HG03159 (cell line): ENCODE data around the gene CDC25C.
"Not testable (repeated sequence)": the region's sequence is repeated elsewhere in the genome, so short reads cannot be mapped to it uniquely, and the experiment has no call there.

Experiments used
- ATAC-seq: cut with Tn5 transposase; IDR thresholded peaks from one replicate; pipeline ENCODE4 v1.9.1; 2021; ENCODE audit warnings: mild to moderate bottlenecking, moderate library complexity; ENCODE audit not compliant: unreplicated experiment

CDC25C gene

DNA sequence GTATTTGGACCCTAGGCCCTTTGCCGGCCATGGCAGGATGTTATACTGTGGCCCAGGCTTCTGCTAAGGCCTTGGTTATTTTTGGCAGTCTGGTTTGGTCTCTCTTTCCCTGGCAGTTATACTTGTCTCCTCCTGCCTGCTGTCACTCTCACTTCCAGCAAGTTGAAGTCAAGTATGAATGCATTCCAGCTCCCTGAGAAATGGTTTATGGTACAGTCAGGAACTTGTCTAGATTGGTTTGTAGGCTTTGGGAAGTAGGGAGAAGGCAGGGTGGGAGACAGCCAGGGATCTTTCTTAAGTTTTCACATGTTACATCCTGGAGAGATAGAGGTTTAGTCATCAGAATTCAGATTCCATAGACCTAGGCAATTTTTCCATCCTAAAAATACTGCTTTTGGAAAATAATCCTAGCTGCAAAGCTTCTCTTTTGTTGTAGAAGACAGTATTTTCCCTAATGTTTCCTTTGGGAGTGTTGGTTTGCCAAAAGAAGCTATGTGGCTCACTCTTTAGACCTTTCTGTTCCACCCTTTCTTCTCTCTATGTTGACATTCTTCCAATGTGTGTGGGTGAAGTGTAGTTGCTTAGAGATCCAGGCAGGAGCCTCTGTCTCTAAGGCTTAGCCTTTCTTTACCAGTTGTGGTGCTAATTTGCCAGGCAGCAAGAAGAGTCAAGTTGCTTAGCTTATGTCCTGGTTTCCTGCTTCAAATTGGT is 18.4 kb upstream of the CDC25C start:
- ATAC-seq: no peak

DNA sequence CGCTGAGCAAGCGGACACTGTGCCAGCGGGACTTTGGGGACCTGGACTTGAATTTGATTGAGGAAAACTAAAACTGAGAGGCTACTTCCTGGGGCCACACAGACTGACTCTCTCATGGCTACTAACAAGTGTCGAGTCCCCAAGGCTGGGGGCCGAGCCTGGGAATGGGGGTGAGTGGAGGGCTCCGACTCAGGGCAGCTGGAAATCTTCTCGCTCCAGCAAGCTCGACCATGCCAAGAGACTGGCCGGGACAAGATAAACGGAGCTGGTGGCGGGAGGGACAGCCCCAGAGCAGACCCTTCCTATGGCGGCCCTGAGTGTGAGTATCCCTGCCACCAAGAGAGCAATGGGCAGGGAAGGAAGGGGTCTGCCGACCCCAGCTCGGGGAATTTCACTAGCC is 15.3 kb upstream of the CDC25C start:
- ATAC-seq: no peak

DNA sequence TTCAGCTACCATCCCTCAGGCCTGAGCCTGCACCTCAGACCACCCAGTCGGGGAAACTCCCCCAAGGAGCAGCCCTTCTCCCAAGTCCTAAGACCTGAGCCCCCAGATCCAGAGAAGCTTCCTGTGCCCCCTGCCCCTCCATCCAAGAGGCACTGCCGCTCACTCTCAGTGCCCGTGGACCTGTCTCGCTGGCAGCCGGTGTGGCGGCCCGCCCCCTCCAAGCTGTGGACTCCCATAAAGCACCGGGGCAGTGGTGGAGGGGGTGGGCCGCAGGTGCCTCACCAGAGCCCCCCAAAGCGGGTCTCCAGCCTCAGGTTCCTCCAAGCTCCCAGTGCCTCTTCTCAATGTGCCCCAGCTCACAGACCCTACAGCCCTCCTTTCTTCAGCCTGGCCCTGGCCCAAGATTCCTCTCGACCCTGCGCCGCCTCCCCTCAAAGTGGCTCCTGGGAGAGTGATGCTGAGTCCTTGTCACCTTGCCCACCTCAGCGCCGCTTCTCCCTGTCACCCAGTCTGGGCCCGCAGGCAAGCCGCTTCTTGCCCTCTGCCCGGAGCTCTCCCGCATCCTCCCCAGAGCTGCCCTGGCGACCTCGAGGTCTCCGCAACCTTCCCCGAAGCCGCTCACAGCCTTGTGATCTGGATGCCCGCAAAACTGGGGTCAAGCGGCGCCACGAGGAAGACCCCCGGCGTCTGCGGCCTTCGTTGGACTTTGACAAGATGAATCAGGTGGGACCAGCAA is 13.5 kb upstream of the CDC25C start:
- no peak for ATAC-seq

DNA sequence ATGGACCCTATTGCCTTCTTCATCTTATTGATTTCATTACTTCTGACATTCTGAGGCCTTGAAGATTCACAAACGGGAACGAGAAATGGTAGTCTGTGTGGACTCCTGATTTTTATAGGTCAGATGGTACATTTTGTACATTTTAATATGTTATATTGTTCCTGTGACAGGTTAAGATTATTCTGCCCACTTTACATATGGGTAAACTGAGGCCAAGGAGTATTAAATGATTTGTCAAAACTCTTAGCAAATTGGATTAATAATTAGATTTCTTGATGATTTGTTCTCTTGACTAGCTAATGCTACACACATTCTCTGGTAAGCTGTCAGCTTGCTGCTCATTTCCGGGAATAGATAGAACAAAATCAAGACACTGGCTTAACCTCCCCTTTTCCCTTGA is 8.4 kb upstream of the CDC25C start:
- ATAC-seq: no peak

DNA sequence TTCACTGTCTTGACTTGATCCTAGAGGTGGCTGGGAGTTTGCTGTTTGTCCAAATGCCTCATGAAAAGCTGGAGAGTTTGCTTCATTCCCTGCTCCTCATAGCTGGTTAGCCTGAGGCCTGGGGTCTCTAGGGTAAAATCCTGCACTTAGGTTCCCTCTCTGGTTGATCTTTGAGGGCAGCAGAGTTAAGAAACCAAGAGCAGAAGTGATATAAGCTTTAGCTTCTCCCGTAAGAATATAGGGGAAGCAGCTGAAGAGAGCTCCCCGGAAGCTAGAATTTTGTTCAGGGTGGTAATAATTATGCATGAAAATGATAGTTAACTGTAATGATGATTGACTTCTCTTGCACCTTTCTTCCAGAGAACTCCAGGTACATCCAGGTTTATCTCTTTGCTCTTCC is 7.9 kb upstream of the CDC25C start:
- no peak for ATAC-seq

DNA sequence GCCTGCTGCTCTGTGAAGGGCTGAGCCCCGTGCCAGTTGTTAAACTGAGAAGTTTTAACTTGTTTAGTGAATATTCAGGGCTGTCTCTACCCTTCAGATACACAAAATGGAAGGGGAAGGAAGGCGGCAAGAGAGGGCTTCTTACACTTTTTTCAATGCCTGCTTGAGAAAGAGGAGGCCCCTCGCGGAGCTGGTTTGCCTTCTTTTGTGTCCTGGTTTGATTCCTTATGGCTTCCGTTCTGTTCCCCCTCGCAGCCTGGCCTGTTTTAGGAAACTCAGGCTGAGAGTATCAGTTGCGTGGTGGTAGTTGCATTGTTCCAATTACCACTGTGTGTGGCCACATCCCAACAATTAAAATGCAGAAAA is 7.5 kb upstream of the CDC25C start:
- no peak for ATAC-seq

DNA sequence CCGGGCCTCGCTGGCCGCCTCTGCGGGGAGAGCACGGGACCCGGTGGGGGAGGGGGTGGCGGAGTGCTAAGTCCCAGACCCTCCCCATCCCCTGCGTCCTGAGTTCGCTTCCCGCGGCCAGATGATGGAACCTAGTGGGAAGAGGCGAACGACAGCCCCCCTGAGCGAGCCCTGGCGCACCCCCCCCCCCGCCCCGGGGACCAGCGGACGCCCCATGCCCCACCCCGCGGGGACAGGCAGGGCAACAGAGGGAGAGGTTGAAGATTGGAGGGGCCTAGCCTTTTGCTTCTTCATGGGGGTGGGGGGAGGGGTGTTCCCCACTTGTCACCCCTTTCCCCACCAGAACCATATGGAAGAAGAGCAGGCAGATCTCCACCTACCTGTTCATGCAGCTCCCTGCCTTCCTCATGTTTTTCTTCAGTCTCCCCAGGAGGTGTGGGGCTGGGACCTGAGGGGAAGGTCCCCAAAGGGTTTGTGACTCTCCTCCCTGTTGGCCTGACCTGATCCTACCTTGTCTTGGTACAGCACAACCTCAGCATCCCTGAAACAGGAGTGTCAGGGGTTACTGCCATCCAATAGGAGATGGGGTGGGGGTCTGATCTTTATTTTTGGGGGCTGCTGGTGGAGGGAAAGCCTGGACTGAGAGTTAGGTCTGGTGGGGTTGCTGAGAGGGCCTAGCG is 6.9 kb upstream of the CDC25C start:
- ATAC-seq: no peak

DNA sequence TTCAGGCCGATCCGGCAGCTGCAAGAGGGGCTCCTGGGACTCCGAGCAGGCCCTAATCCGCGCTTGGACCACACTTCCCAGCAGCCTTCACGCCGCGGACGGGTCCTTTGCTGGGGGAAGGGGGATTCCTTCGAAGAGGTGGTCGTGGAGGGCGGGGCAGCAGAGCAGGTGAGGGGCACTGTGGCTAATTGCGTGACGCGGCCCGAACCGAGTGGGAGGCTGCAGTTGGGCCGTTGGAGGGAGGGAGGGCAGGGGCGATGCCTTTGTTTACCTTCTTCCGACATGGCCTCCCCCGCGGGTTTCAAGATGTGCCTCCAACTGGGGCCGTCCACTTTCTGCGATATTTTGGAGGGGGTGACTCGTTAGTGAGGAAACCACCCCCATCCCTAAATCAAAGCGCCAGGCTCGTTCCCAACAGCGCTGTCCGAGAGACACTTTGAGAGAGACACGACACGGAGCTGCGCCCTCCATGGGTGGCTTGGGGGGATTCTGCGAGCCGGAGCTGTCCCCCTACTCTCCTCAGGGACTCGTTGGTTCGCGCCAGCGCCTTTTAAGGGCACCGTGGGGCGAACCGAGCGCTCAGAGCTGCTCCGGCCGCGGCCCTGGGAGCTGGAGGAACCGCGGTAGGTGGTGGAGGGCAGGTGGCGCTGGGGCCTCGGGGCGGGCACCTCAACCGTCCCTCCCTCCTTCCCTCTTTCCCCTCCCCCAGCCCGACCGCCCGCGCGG is 6.2 kb upstream of the CDC25C start, which contains the start of gene FAM53C:
FAM53C (plus strand) TSS at position 582 of the 726 bp plus-strand sequence. CDS start 3,070 bp downstream, outside the sequence.
- ATAC-seq: peak; percentile 77

DNA sequence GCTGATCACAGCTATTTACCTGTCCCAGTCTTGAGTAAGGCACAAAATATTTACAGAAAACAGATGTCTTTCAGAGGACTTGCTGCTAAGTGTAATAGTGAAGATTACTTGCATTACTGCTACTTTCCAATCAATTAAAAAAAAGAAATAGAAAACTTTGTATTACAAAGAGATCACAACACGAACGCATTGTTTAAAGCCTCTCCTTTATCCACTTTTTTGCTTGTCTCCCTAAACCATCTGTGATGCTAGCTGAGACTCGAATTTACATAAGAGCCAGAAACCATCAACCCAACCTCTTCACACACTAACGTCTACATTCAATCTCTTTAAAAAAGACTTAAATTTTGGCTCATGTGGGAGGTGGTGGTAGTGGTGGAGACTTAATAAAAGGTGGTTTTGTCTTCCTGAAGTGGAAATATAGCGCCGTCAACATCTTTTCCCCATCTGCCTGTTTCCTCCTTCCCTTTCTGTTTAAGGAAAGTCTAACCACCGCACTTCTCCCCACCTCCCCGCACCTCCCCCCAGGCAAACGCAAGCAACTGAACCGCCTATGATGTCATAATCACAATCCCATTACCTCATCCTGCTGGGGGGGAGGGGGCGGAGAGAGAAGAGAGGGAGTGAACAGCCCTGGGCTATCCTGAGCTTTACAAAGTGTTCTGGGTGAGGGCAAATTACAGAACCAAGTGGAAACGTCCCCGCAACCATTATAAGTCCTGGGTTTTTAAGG is 5.5 kb upstream of the CDC25C start:
- ATAC-seq: peak; percentile 21

DNA sequence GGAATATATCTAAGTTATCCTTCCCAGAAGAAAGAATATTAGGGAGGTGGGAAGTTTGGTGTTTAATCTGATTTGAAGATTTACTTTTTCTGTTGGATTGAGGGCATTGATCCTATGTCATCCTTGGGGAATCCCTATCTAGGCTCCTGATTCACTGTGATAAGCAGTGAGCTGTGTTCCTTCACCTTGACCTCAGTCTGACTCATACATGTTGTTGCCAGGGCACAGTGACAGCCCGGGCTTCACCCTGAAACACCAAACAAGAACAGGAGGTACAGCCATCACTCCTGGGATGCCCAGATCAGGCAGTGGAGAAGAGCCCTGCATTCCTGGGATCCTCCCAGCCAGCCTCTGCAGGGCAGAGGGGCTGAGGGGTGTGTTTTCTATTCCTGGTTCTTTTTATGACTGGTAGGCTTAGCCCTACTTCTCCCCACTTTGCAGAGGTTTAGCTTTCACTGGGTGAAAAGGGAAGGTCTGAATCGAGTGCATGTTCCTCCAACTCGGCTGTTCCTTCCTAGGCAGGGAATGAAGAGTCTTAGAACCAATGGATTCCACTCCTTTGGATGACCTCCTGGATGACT is 3.4 kb upstream of the CDC25C start:
- ATAC-seq: no peak

DNA sequence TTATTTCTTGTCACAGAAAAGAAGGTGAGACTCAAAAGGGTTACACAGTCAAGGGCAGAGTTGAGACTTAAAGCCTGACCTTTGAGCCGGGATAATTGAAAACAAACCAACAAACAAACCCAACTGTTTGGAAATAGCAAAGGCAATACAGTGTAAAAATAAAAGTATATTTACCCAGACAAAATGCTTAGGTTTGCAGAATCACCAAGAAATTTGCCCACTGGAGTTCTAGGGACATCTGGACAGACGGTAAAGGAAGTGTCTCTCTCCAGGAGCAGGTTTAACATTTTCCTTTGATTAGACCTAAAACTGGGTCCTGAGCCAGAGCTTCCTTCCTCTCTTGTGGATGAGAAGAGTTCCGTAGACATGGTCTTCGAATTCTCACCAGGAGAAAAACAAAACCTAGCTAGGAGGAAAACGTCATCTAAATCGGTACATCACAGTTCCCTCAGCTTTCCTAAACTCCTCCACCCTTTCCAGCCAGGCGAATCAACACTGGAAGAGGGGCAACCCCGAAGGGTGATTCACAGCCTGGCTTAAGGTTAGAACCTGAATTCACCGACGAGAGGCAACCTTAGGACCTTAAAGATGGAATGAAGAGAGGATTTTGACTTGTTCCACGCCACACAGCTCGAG is 673 bp downstream of the CDC25C start:
- ATAC-seq: no peak

DNA sequence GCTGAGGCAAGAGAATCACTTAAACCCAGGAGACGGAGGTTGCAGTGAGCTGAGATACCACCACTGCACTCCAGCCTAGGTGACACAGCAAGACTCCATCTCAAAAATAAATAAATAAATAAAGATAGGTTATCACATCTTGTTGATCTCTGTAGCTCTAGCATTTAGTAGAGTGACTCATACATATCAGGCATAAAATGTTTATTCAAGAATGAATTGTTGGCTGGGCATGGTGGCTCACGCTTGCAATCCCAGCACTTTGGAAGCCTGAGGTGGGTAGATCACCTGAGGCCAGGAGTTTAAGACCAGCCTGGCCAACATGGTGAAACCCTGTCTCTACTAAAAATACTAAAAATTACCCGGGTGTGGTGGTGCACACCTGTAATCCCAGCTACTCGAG is 13.4 kb downstream of the CDC25C start:
- ATAC-seq: not testable (repeated sequence)

DNA sequence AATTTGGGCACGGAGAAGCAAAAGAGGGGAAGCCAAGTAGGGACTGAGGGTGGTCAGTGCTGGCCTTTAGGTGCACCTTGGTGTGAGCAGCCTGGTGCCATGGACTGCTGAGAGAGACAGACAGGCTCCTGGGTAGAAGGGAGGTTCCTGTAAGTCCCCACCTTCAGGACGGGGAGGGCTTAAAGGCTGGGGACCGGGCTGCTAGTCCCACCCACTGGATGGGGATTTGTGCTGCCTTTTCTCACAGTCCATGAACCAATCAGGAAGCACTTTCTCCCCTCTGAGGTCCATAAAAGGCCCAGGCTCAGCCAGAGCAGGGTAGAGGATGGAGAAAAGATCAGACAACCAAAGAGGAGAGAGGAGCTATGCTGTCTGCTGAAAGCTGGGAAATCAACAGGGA is 15.2 kb downstream of the CDC25C start:
- ATAC-seq: no peak

DNA sequence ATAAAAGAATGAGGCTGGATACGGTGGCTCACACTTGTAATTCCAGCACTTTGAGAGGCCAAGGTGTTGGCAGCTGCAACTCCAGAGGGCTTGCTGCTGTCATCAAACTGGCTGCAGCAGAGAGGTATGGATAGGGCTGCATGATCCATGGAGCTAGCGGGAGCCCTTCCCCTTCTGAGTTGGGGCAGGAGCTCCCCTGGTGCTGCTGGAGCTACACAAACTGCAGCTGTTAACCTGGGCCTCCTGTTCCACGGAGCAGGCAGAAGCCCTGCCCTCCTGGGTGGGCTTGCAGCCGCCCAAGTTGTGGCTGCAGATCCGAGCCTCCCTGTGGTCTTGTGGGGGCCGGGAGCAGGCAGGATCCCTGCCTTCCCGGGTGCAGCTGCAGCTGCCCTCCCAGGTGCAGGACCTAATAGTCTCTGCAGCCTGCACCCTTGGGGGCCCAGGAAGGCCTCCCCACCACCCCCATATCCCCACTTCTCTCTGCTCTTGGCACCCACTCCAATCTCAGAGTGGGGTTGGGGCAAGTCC is 15.8 kb downstream of the CDC25C start:
- no peak for ATAC-seq

DNA sequence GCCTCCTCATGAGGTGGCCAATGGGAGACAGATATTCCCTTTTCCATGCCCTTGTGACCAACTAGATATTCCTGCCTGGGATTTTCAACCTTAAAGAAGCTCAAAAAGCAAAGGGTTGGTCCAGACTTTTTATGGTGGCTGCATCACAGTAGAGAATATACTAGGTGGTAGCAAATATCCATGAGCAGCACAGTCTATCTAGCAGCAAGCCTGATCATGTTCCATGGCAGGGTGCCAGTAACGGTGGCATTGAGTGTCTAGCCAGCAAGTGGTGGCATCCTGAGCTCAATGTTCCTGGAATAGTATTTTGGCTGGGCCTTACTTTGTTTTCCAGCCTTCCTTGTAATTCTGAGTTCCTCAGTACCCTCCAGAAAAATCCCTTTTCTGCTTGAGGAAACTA is 25.8 kb downstream of the CDC25C start:
- ATAC-seq: no peak

DNA sequence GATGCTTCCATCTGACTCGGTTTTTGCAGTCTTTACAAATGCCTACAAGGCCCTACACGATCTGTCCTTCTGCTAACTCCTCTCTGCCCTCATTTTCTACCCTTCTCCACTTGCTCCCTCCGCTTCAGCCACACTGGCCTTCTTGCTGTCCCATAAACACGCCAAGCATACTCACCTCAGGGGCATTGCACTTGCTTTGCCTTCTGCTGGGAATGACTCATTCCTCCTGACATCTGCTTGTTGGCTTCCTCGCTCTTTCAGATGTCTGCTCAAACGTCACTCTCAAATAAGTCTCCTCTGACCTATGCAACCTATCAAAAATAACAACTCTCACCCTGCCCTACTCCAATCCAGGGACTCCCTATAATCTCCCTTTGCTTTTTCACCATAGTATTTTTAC is 28.2 kb downstream of the CDC25C start:
- no peak for ATAC-seq

DNA sequence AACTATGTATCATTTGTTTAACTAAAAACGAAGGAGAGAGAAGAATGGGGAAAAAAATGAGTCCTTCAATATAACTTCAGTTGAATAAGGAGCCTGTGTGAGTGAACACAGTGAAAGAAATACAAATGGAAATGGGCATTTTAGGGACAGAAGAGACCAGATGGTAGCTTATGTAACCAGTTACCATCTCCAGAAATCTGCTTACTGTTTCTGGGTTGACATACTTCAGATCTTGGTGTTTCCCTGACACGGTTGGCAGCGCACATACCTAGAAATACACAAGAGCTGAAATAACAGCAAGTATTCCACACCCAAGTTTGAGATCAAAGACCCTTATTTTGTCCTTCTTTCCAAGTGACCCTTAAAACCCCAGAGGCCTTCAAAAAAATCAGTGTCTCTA is 42.3 kb downstream of the CDC25C start:
- ATAC-seq: no peak

DNA sequence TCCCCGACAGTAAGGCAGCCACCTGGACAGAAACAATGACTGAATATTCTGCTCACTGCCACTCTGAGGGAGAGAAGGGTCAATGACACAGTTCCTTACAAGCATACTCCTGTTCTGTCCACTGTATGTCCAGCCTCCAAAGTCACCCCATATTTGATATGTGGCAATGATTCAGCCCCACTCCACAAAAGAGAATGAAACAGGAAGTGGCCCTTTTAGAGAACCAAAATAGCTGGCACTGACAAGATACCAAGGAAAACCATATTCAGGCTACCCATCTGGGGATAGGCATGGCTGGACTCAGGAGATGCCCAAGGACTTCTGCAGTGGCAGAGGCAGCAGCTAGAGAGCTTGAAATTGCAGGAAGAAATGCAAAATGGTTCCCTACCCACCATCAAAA is 44.4 kb downstream of the CDC25C start:
- ATAC-seq: no peak

DNA sequence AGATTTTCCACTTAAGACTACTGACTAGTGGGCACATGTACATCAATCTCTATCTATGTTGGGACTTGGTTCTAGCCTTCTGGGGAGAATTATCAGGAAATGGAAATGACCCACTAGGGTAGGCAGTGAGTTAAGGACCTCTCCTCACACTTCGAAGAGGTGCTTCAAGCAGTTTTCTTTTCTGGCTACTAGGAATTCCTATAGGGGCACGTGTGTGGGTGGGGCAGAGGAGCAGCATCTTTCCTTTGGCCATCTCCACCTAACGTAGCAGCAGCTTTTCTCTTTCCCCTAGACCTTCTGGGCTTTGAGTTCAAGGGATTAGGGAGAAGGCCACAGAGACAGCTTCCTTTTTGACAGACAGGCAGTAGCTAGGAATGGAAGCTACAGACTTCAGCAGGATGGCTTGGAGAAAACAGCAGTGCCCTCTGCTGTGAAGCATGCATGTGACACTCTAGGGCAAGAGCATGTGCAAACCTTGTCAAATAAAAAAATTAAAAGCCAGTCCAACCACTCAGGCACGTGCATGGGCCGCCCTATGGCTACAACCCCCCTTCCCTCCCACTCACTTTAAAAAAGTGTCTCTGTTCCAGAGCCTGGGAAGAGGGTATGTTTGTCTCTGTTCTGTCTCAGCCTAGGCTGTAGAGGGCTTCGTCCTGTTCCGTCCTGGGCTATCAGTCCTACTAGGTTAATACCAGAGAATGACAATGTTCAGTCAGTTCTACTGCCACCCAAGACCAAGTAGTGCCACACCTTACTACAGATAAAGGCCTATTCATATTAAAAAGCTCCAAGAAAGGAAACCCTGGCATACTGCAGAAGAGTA is 48.5 kb downstream of the CDC25C start:
- no peak for ATAC-seq
